Measurements from ENCODE around the gene GNPAT.

GNPAT gene

DNA sequence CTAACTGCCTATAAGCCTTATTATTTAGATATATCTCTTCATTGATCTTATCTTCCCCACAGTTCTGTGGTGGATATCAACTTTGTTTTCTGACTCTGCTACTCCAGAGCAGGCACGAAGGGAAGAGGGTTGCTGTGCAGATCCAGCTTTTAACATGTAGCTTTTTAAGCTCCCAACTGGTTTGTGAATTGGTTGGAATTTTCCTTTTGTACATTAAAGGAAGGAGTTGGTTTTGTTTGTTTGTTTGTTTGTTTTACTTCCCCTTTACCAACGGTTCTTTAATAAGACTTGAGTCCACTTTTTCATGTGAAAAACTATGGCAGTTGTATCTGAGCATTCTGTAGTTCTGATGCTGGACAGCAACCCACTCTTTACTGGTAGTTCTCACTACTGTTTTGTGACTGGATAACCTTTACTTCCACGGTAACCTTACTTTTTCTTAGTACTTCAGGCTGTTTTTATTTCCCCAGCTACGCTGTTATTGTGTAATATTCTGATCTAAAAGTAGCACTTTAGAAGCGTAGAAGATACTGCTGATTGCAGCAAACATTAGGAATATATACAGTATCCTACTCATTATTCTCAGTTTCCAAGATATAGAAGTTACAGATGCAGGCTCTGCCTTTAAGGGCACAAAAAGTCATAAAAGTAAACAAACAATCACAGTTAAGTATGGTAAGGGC is 1.6 kb downstream of the GNPAT start:
- DNase-seq (ENCODE audit: low spot score): no peak

DNA sequence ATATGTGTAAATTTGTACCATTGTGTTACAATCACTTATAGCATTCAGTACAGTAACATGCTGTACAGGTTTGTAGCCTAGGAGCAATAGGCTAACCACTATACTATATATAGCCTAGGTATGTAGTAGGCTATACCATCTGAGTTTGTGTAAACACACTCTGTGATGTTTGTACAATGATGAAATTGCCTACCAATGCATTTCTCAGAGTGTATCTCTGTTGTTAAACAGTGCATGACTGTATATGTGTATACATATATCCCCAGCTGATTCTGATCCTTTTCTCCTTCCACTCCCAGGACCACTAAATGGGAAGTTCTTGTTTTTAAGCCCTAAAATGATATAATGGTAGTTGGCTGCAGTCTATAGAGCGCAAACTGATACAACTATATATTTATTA is 7.8 kb downstream of the GNPAT start:
- DNase-seq (ENCODE audit: low spot score): no peak

DNA sequence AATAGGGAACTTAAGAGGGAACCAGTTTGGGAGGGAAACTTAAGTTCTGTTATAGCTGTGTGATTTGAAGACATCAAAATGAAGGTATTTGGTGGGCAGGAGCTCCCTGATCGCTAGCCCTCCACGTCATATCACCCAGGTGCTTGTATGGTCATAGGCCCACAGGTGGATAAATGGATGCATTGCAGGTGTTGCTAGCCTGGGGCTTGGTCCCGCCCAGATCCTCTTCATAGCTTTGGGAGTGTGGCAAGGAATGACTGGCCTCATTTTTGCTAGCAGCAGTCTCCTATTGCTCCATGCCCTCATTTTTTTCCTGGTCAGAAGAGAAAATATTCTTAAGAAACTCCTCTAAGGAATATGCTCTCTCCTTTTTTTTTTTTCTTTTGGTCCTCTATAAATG is 11.3 kb downstream of the GNPAT start:
- DNase-seq (ENCODE audit: low spot score): no peak

DNA sequence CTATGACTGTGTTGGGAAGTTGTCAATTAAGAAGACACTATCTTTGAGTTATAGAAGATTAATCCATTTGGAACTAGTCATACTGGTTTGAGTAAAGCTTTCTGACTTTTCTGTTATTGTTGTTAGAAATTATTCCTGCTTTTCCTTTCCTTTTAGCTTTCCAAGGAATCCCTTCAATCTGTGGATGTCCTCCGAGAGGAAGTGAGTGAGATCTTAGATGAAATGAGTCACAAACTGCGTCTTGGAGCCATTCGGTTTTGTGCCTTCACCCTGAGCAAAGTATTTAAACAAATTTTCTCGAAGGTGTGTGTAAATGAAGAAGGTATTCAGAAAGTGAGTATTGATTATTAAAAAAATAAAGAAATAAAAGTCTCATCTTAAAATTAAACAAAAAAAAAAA is 19.3 kb downstream of the GNPAT start:
- no peak for DNase-seq (ENCODE audit: low spot score)

DNA sequence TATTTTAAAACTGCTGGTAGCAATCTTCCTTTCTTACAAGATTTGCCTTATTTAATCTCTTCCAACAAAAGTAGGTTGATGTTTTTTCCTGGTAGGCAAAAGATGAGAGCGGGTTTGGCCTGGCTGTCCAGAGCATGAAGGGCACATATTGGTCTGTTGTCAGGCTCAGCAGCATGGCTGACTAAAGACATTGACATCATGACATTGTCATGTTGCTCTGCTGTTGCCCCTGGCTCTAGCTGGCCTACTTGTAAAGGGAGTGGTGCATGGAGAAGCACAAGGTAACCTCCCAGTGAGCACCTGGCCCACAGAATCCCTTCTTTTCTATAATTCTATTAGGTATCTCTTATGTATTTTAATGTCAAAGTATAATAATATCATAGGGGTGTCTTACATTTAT is 23.6 kb downstream of the GNPAT start:
- DNase-seq (ENCODE audit: low spot score): no peak

DNA sequence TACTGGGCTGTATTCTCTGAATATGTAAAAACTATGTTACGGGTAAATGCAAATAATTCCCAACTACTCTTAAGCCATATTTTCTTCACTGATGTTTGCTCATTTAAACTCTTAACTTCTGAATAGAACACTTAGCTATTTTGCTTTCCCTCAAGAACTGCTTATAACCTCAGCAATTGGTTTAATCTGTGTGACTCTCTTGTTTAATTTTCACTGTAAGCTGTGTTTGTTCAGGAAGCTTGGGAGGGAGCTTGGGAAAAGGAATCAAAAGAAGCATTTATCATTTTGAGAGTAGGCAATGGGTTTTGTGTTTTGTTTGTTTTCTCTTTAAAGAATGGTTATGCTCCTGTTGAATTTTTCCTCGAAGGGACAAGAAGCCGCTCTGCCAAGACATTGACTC is 24.4 kb downstream of the GNPAT start:
- DNase-seq (ENCODE audit: low spot score): no peak

DNA sequence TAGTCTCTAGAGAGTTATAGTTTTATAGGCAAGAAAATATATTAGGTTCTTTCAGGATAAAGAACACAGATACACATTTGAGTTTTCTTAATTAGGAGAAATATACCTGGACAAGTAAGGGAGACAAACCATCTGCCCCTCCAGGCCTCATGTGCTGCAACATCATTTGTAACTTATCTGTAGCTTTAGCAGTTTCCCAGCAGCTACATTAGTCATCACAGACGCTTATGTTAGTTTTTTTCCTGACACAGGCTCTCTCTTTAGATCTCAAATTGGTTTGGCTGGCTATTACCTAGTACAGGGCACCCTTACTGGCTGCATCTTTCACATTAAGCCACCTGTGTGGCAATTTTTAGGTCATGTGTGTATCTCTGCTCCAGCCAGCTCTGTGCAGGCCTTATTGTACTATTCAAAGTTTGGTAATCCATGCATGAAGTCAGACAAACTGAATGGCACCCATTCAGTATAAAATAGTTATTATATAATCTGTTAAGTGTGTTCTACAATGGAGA is 25.9 kb downstream of the GNPAT start:
- DNase-seq (ENCODE audit: low spot score): no peak

DNA sequence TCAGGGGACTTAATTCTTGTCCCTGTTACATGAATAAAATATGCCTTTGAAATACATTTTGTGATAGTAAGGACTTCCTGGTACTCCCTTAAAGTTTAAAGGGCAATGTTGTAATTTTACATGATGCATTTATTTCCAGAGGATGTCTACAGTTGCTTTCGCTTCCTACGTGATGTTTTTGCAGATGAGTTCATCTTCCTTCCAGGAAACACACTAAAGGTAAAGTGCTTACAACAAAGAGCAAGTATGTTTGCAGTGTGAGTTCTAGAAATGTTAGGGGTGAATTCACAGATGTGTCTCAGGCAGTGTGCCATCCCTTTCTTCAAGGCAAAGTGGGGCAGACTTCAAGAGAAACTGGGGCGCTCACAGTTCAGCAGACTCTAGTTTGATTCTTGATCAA is 31.2 kb downstream of the GNPAT start:
- no peak for DNase-seq (ENCODE audit: low spot score)

DNA sequence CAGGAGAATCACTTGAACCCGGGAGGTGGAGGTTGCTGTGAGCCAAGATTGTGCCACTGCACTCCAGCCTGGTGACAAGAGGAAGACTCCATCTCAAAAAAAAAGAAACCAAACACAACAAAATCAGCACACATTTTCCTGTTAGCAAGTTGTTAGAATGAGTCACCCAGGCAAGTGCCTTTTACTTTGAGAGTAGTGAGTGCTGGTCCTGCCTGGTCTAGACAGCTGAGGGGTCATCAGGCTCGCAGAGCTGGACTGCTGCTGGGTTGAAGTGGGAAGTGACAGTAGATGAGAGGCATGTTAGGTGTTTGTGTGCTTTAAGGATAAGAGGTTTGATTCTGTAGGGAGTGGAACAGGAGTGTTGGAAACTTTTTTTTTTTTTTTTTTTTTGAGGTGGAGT is 31.9 kb downstream of the GNPAT start:
- no peak for DNase-seq (ENCODE audit: low spot score)

DNA sequence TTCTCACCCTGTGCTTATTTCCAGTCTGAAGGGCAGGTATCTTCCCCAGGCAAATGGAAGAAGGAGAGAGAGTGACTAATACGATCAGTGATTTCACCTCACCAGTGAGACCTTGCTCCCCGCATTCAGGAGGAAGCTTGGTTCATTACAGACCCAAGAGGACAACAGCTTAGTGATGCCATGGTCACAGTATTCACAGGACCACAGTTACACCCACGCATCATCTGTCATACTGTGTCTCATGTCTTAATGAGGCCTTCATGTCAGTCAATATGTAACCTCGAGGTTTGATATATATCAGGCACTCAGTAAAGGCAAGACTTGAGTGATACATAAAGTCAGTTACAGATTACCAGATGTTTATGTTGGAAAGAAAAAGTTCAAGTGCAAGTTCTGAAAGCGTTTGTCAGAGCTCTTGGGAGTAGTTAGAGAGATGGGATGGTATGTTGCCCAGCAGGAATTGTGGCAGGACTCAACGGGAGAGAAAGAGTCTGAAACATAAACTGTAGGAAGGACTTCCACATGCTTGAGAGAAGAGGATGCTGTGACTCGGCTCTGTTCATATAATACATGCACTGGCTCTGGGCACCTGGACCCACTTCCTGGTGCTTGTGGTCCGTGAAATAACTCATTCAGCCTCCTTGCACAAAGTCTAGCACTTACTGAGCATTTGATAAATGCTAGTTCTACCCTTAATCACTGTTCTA is 33.3 kb downstream of the GNPAT start:
- DNase-seq (ENCODE audit: low spot score): no peak

DNA sequence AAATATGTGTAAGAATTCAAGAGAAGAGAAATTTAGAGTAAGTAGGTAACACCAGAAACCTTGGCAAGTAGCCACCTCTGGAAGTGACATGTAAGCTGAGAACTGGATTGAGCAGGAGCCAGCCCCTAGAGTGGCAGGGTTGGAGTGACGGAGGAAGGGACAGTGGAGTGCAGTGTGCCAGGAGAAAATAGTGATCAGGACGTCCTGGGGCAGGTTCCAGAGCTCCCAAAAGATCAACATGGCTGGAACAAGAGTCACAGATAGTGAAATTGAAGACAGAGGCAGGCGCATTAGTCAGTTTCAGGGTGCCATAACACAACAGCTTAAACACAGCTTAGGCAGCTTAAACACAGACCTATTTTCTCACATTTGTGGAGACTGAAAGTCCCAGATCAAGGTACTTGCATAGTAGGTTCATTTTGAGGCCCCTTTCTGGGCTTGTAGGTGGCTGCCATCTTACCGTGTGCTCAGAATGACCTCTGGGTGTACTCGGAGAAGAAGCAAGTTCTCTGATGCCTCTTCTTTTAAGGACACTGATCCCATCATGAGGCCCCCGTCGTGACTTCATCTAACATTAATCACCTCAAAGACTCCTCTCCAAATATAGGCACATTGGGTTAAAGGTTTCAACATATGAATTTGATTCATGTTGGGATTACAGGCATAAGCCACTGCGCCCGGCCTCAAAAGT is 37.2 kb downstream of the GNPAT start:
- DNase-seq (ENCODE audit: low spot score): no peak

DNA sequence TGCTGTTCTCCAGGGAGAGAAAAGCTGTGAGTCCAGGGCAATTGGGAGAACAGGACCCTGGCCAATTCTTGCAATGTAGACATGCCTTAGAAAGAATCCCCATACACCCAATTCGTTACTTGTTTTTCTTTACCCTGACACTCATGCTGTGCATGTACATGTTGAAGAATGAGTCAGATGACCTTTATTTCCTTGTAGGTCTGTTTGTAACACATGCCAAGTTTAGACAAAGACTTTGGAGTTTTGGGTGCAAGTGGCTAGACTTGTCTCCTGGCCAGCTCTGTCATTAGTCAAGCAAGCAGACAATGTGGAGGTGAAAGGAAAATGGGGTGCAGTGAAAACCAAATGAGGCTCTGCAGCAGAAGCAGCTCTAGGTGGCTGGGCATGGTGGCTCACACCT is 38.1 kb downstream of the GNPAT start:
- no peak for DNase-seq (ENCODE audit: low spot score)

DNA sequence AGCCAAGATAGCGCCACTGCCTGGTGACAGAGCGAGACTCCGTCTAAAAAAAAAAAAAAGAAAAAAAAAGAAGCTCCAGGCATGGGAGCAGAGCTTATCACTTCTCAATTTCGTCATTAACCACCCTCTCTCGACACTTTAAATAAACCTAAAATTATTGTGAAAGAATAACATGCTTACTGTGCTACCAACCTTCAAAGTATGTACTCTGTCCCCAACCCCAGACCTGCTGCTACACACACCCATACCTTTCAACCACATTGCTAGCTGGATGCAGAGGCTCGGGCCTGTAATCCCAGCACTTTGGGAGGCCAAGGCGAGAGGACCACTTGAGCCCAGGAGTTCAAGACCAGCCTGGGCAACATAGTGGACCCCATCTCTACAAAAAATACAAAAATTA is 38.7 kb downstream of the GNPAT start:
- no peak for DNase-seq (ENCODE audit: low spot score)

DNA sequence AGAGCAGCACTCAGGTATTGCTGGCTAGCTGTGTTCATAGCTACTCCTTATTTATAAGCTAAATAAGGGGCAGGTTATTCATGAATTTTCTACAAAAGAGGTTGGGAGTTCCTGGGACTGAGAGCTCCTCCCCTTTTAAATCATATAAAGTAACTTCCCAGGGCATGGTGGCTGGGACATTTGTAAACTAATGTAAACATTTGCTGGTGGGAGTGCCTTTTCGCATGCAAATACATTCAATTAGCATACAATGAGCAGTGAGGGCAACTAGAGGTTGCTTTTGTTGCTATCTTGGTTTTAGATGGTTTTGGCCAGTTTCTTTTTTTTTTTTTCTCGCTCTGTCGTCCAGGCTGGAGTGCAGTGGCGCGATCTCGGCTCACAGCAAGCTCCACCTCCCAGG is 43.4 kb downstream of the GNPAT start:
- no peak for DNase-seq (ENCODE audit: low spot score)

DNA sequence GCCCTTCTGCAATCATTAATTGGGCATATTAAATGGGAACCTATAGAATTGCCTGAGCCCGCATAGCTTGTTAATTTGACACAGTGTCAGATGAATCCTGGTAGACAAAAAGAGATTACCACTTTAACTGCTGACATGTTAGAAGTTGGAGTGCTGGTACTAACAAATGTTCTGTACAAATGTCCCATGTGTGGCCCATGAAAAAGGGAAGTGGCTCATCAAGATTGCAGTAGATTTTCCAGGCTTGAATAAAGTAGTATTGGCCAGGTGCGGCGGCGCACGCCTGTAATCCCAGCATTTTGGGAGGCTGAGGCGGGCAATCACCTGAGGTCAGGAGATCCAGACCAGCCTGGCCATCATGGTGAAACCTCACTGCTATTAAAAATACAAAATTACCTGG is 45.6 kb downstream of the GNPAT start:
- DNase-seq (ENCODE audit: low spot score): no peak

DNA sequence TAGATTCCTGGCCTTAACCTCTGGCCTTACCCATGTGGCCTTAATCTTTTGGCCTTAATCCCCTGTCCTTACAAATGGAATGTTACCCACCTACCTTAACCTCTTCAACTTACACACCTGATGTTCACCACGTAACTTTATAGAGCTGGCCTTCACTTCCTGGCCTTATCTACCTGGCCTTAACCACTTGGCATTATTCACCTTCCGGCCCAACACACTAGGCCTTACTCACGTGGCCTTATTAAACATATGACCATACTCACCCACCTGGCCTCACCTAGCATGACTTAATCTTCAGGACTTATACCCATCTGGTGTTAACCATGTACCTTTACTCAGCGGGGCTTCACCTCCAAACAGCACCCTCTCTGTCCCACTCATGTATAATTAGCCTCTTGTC is 54.9 kb downstream of the GNPAT start:
- no peak for DNase-seq (ENCODE audit: low spot score)

DNA sequence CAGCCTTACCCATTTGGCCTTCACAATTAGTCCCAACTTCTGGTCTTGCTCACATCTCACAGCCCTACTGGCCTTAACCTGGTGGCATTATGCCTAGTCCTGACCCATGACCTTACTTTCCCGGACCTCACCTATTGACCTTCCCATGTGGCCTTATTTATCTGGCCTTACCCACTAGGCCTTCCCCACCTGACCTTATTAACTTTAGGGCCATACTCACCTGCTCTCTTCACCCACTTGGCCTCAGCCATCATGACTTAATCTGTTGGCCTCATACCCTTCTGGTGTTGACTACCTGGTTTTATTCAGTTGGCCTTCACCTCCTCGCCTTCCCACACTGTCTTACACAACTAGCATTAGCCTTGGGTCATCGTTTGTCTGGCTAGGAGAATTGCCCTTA is 61.0 kb downstream of the GNPAT start:
- no peak for DNase-seq (ENCODE audit: low spot score)

DNA sequence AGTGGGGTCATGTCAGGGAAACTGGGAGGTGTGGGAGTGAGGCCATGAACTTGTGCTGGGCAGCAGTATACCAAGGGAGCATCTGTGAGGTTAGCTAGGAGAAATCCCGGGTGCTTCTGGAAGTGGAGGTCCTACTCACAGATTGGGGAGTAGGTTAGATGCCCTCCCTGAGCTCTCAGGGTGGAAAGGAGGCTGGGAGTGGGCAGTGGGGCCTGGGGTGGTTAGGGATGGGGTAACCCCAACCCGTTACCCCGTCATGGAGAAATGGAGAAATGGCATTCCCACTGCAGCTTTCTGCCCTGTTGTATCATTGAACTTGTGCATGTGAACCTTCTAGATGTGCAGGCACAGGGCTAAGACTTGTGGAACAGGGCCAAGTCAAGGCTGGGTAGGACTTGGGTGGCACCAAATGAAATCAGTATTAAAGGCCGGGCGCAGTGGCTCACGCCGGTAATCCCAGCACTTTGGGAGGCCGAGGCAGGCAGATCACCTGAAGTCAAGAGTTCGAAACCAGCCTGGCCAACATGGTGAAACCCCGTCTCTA is 69.5 kb downstream of the GNPAT start:
- no peak for DNase-seq (ENCODE audit: low spot score)

DNA sequence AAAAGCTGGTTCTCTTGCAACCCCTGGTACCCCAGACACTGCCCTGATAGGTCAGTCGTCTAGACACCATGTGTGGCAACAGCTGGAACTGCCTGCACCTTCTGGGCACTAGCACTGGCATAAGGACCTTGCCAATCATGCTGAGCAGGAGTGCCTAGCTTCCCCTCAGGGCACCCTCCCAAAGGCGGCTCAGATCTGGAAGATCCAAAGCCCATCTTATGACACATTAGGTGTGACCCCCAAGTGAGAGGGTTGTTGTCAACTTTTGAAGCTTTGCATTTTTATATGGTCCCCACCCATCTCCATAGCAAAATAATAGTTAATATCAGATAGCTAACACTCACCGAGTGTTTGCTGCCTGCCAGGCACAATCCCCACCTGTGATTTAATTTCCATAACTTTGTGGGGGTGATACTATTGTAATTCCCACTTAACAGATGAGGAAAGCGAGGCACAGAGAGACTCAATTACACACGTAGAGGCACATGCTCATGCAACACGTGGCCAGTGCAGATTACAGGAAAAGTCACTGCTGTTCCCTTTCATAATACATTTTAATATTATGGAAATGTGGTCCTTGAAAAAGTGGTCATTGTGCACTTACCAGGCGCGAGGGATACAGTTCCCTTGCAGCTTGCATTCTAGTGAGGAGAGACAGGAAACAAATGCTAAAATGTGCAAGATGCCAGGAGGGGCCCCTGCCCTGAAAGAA is 70.9 kb downstream of the GNPAT start:
- DNase-seq (ENCODE audit: low spot score): no peak

DNA sequence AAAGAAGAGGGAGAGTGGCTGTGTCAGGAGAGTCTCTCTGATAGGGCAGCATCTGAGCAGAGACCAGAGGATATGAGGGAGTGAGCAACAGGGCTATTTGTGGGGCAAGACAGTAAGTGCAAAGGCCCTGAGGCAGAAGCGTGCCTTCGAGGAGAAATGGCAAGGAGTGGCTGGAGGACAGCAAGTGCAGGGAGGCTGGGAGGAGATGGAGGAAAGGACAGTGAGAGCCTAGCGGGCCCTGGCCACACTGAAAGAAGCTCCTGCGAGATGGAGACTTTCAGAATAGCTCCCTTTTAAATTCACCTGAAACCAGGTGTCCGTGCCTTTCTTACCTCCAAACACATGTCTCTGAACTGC is 71.4 kb downstream of the GNPAT start:
- DNase-seq (ENCODE audit: low spot score): no peak

DNA sequence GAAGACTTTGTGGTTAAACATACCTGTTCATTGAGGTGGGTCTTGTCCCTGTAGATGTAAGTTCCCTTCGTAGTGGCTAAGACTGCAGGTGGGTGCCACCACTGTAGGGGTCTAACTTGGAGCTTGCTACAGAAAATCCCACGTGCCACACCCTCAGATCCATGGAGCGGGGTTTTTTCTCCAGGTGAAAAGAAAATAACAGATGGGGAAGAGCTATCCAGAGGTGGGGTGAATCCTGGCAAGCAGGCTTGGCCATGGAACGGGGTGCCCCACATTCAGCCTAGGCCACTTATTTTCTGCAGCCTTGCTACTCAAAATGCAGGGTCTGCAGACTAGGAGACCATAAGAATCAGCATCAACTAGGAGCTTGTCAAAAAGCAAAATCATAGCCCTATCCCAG is 72.6 kb downstream of the GNPAT start:
- DNase-seq (ENCODE audit: low spot score): no peak

DNA sequence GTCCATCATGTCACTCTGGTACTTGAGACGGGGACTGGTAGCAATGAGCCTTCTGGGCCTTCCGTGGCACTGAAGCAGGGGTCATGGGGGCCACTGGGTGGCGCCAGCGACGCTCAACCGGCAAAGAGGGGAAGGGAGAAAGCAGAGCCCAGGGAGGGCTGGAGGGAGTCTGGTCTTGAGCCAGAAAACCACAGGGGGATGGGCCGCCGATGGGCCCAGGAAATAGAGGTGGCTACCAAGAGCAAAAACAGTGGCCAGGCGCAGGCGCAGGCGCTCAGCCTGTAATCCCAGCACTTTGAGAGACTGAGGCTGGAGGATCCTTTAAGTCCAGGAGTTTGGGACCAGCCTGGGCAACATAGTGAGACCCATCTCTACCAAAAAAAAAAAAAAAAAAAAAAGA is 74.9 kb downstream of the GNPAT start:
- peak; percentile 40 for DNase-seq (ENCODE audit: low spot score)

All from HuH-7.5 (cell line).